Epithelial cell of proximal tubule (primary cell): ENCODE results near the gene SDCBP2. TPM values are rescaled to one million over a fixed set of nuclear protein-coding genes. Genes with fewer than 3 reads are reported as not detected.

Experiments used
- DNase-seq: peaks from one replicate; pipeline ENCODE4 v3.0.0-alpha.2; 2011; ENCODE audit warnings: low read depth
- H3K4me3 ChIP-seq: 2 replicates; pipeline ENCODE4 v1.5.1; 2011; ENCODE audit warnings: low read depth, mild to moderate bottlenecking, low read length
- CTCF ChIP-seq: conservative IDR thresholded peaks from 2 replicates; pipeline ENCODE4 v1.5.1; 2012; ENCODE audit warnings: low read depth, mild to moderate bottlenecking, low read length
- total RNA-seq: library from RNA; depleted of rRNA; stranded (reverse); fragments of >200 nt; gene quantifications from 2 replicates; pipeline ENCODE4 v1.2.3, GENCODE V29; 2015

Gene SDCBP2
- total RNA-seq, 1 donor from 2014 or later, result 5.1 TPM

GRCh38 chr20:1300083-1300840 is 28.7 kb downstream of the SDCBP2 start:
- DNase-seq, result no peak
- no peak for TF ChIP-seq CTCF
- H3K4me3 ChIP-seq, result no peak overlapping the region

- TF ChIP-seq CTCF, result peak; percentile 38
- no peak overlapping the region for H3K4me3 ChIP-seq
- no peak for DNase-seq
Observed at GRCh38 chr20:1299522-1299921, 29.4 kb downstream of the SDCBP2 start.

GRCh38 chr20:1298888-1299511 is 29.9 kb downstream of the SDCBP2 start:
- DNase-seq, result no peak
- TF ChIP-seq CTCF, result no peak
- H3K4me3 ChIP-seq, result no peak overlapping the region

- no peak for TF ChIP-seq CTCF
Observed at GRCh38 chr20:1298166-1298565, 30.8 kb downstream of the SDCBP2 start.

GRCh38 chr20:1297486-1297885 is 31.5 kb downstream of the SDCBP2 start:
- no peak overlapping the region for H3K4me3 ChIP-seq
- DNase-seq, result no peak
- no peak for TF ChIP-seq CTCF

More at GRCh38 chr20:1298166-1298565, 30.8 kb downstream of the SDCBP2 start:
- H3K4me3 ChIP-seq, result no peak overlapping the region
- DNase-seq, result no peak

GRCh38 chr20:1296922-1297321 is 32.0 kb downstream of the SDCBP2 start:
- DNase-seq, result no peak
- TF ChIP-seq CTCF, result no peak
- no peak overlapping the region for H3K4me3 ChIP-seq
